Loucy (cell line): ENCODE data around the gene ECM2.

ENCODE experiments used
- H2AFZ ChIP-seq: fragments of 200-600 bp; sonication (generic); 2 replicates; pipeline ENCODE4 v1.6.0; 2016; ENCODE audit warnings: antibody characterized with exemption, mild to moderate bottlenecking, low read length, moderate library complexity
- H3F3A ChIP-seq: fragments of 200-600 bp; 2 replicates; pipeline ENCODE4 v1.6.0; 2016; ENCODE audit warnings: antibody characterized with exemption, low read depth, mild to moderate bottlenecking
- H3K27me3 ChIP-seq: fragments of 200-600 bp; sonication (generic); 2 replicates; pipeline ENCODE4 v1.6.1; 2014; ENCODE audit warnings: low read length, mild to moderate bottlenecking; ENCODE audit not compliant: insufficient read depth, poor library complexity, severe bottlenecking
- H3K36me3 ChIP-seq: fragments of 200-600 bp; sonication (generic); 2 replicates; pipeline ENCODE4 v1.6.1; 2016; ENCODE audit warnings: low read length; ENCODE audit not compliant: insufficient read depth
- H3K4me1 ChIP-seq: fragments of 200-600 bp; sonication (generic); 2 replicates; pipeline ENCODE4 v1.5.1; 2014; ENCODE audit warnings: low read length, mild to moderate bottlenecking; ENCODE audit not compliant: insufficient read depth, poor library complexity, severe bottlenecking
- H3K4me2 ChIP-seq: fragments of 200-600 bp; sonication (generic); 2 replicates; pipeline ENCODE4 v1.6.0; 2014; ENCODE audit warnings: antibody characterized with exemption, low read length, low read depth, mild to moderate bottlenecking; ENCODE audit not compliant: poor library complexity, severe bottlenecking
- H3K4me3 ChIP-seq: fragments of 200-600 bp; sonication (generic); 2 replicates; pipeline ENCODE4 v1.5.1; 2014; ENCODE audit warnings: low read length, mild to moderate bottlenecking, mixed read lengths; ENCODE audit not compliant: poor library complexity, severe bottlenecking
- H3K79me2 ChIP-seq: fragments of 200-600 bp; sonication (generic); 2 replicates; pipeline ENCODE4 v1.6.1; 2014; ENCODE audit warnings: low read length; ENCODE audit not compliant: insufficient read depth
- H3K9ac ChIP-seq: fragments of 200-600 bp; sonication (generic); 2 replicates; pipeline ENCODE4 v1.6.0; 2014; ENCODE audit warnings: mild to moderate bottlenecking, low read depth, low read length, moderate library complexity; ENCODE audit not compliant: poor library complexity, severe bottlenecking
- H3K9me2 ChIP-seq: fragments of 200-600 bp; sonication (generic); replicated peaks from 2 replicates; pipeline ENCODE4 v1.6.1; 2016; ENCODE audit warnings: low read depth, low read length, mixed read lengths
- H3K9me3 ChIP-seq: fragments of 200-600 bp; sonication (generic); 2 replicates; pipeline ENCODE4 v1.6.1; 2014; ENCODE audit warnings: mild to moderate bottlenecking, antibody characterized with exemption, low read length, low read depth; ENCODE audit not compliant: insufficient read depth
- H4K20me1 ChIP-seq: fragments of 200-600 bp; sonication (generic); 2 replicates; pipeline ENCODE4 v1.6.0; 2014; ENCODE audit warnings: antibody characterized with exemption, low read length, mild to moderate bottlenecking; ENCODE audit not compliant: insufficient read depth, poor library complexity, severe bottlenecking
- CTCF ChIP-seq: fragments of 200-600 bp; sonication (generic); conservative IDR thresholded peaks from 2 replicates; pipeline ENCODE4 v1.5.1; 2014; ENCODE audit warnings: mild to moderate bottlenecking, antibody characterized with exemption, low read length
- EZH2phosphoT487 ChIP-seq: fragments of 200-600 bp; IDR thresholded peaks from 2 replicates; pipeline ENCODE4 v1.6.1; 2018; ENCODE audit warnings: antibody characterized with exemption, mild to moderate bottlenecking, moderate library complexity, borderline replicate concordance

Gene ECM2

GRCh38 chr9:92476962-92477361, 58.8 kb downstream of the ECM2 start:
- Histone ChIP-seq H4K20me1 (no peaks in the 10 kb centered on the region), H3K4me1 (peaks cover 9% of the 10 kb centered on the region), H3K27me3 (no peaks in the 10 kb centered on the region), H3K4me2 (no peak overlapping the region), H3K4me3 (no peak overlapping the region), H2AFZ (no peak overlapping the region), H3K36me3 (no peaks in the 10 kb centered on the region), H3K9me2 (no peaks in the 10 kb centered on the region), H3F3A (no peaks in the 10 kb centered on the region), H3K9ac (no peak overlapping the region), H3K79me2 (no peaks in the 10 kb centered on the region), H3K9me3 (no peaks in the 10 kb centered on the region)
- TF ChIP-seq CTCF (no peak), EZH2phosphoT487 (no peak)

- Histone ChIP-seq H3K27me3 (no peaks in the 10 kb centered on the region), H4K20me1 (no peaks in the 10 kb centered on the region), H3K9ac (no peak overlapping the region), H3K4me3 (no peak overlapping the region), H3K36me3 (no peaks in the 10 kb centered on the region), H3F3A (no peaks in the 10 kb centered on the region), H2AFZ (no peak overlapping the region), H3K79me2 (no peaks in the 10 kb centered on the region), H3K9me3 (no peaks in the 10 kb centered on the region), H3K9me2 (no peaks in the 10 kb centered on the region), H3K4me2 (no peak overlapping the region), H3K4me1 (no peaks in the 10 kb centered on the region)
- TF ChIP-seq CTCF (no peak), EZH2phosphoT487 (no peak)
Measured at GRCh38 chr9:92474587-92474986, 61.2 kb downstream of the ECM2 start.

GRCh38 chr9:92468206-92468605, 67.6 kb downstream of the ECM2 start:
- Histone ChIP-seq H3K9me2 (no peaks in the 10 kb centered on the region), H3K27me3 (no peaks in the 10 kb centered on the region), H3K9me3 (no peaks in the 10 kb centered on the region), H3K4me1 (no peaks in the 10 kb centered on the region), H3K79me2 (no peaks in the 10 kb centered on the region), H4K20me1 (no peaks in the 10 kb centered on the region), H3F3A (no peaks in the 10 kb centered on the region), H3K4me3 (no peak overlapping the region), H2AFZ (no peak overlapping the region), H3K4me2 (no peak overlapping the region), H3K36me3 (no peaks in the 10 kb centered on the region), H3K9ac (no peak overlapping the region)
- TF ChIP-seq EZH2phosphoT487 (no peak), CTCF (no peak)
